Measurements from ENCODE around the gene MAP1B.

The MAP1B gene

DNA sequence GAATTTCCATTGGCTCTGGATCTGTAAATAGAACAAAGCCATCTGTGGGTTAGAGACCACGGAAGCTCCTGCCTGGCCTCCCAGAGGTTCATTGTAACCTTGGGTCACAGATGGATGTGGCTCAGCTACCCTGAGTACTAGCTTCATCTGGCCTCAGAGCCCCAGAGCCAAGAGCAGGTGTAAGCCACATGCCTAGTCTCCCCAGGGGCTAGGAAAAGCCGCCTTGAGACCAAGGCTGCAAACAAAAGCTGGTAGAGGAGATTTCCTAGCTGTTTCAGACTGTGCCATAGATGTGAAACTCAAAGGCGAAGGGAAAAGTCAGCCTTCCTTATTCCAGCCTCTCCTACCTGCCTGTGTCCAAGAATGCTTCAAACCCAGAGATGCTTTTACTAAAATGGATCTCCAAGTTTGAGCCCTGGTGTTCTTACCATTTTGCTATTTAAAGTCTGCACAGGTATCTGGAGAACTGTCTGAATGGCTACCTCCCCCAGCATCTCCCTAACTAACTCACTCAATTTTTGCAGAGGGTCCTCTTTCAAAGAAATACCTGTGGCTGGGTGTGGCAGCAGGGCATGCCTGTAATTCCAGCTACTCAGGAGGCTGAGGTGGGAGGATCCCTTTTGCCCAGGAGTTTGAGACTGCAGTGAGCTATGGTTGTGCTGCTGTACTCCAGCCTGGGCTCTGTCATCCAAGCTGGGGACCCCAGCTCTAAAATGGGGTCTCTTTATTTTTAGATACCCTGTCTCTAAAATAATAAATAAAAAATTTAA, 42.3 kb upstream of the MAP1B start:
- H3K27ac ChIP-seq (ENCODE audit: low read length): no peak overlapping the region

DNA sequence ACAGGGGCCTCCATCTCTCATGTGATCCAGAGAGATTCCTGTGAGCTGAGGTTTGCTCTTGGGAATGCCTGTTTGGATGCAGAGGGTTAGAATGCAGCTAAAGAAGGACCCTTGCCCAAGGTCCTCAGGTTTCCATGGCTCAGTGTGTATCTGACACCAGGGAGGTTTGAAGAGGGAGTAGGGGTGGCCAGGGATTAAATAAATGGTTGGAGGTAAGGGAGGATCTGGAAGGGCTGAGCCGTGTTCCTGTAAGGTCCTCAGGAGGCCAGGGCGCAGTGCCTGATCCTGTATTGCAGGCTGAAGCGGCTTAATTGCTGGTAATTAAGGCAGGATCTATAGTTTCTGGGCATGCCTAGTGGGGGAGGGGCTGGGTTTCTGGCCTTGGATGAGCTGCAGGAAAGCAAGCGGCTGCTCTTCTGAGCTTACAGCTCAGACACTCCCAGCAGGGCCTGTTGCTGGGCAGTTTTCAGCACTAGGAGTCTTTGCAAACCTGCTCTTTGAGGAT, 41.5 kb upstream of the MAP1B start:
- no peaks in the 10 kb centered on the region for H3K9me3 ChIP-seq (ENCODE audit: insufficient read depth, low read length, severe bottlenecking)
- no peaks in the 10 kb centered on the region; the same call in 1 of the 2 replicates for H4K20me1 ChIP-seq (ENCODE audit: insufficient read depth, low read length)
- H3K36me3 ChIP-seq (ENCODE audit: insufficient read depth, low read length): no peaks in the 10 kb centered on the region
- no peak overlapping the region for H3K4me3 ChIP-seq (ENCODE audit: low read depth in 1 of 2, low read length in 2 of 2)
- H2AFZ ChIP-seq (ENCODE audit: low read depth, low read length): no peak overlapping the region
- no peaks in the 10 kb centered on the region for H3K4me1 ChIP-seq (ENCODE audit: insufficient read depth, low read length)
- no peak for ATAC-seq (ENCODE audit: insufficient read depth, low read depth)
- TF ChIP-seq EZH2 (IDR thresholded peaks at IDR 0.05; ENCODE audit: borderline replicate concordance, low read depth, low read length, severe bottlenecking): no peak
- TF ChIP-seq, protein P1, sequence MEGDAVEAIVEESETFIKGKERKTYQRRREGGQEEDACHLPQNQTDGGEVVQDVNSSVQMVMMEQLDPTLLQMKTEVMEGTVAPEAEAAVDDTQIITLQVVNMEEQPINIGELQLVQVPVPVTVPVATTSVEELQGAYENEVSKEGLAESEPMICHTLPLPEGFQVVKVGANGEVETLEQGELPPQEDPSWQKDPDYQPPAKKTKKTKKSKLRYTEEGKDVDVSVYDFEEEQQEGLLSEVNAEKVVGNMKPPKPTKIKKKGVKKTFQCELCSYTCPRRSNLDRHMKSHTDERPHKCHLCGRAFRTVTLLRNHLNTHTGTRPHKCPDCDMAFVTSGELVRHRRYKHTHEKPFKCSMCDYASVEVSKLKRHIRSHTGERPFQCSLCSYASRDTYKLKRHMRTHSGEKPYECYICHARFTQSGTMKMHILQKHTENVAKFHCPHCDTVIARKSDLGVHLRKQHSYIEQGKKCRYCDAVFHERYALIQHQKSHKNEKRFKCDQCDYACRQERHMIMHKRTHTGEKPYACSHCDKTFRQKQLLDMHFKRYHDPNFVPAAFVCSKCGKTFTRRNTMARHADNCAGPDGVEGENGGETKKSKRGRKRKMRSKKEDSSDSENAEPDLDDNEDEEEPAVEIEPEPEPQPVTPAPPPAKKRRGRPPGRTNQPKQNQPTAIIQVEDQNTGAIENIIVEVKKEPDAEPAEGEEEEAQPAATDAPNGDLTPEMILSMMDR (IDR thresholded peaks at IDR 0.05; ENCODE audit: borderline replicate concordance, extremely low read depth, low read length, poor library complexity, severe bottlenecking): no peak
- H3K9ac ChIP-seq (ENCODE audit: low read depth, low read length): no peak overlapping the region
- no peak for DNase-seq
- H3K4me2 ChIP-seq (ENCODE audit: insufficient read depth, low read length): no peak overlapping the region
- no peak overlapping the region for H3K27ac ChIP-seq (ENCODE audit: low read length)
- H3K27me3 ChIP-seq (ENCODE audit: insufficient read depth, low read length, poor library complexity): no peaks in the 10 kb centered on the region
- no peaks in the 10 kb centered on the region for H3K79me2 ChIP-seq (ENCODE audit: insufficient read depth, low read length)

More for the DNA sequence above, 42.3 kb upstream of the MAP1B start:
- H3K4me1 ChIP-seq (ENCODE audit: insufficient read depth, low read length): no peaks in the 10 kb centered on the region
- H3K79me2 ChIP-seq (ENCODE audit: insufficient read depth, low read length): no peaks in the 10 kb centered on the region
- no peaks in the 10 kb centered on the region for H3K27me3 ChIP-seq (ENCODE audit: insufficient read depth, low read length, poor library complexity)
- H3K9me3 ChIP-seq (ENCODE audit: insufficient read depth, low read length, severe bottlenecking): no peaks in the 10 kb centered on the region
- no peaks in the 10 kb centered on the region for H3K36me3 ChIP-seq (ENCODE audit: insufficient read depth, low read length)
- TF ChIP-seq EZH2 (IDR thresholded peaks at IDR 0.05; ENCODE audit: borderline replicate concordance, low read depth, low read length, severe bottlenecking): no peak
- TF ChIP-seq, protein P1 (IDR thresholded peaks at IDR 0.05; ENCODE audit: borderline replicate concordance, extremely low read depth, low read length, poor library complexity, severe bottlenecking): no peak
- no peak overlapping the region for H3K4me2 ChIP-seq (ENCODE audit: insufficient read depth, low read length)
- no peak overlapping the region for H3K4me3 ChIP-seq (ENCODE audit: low read depth in 1 of 2, low read length in 2 of 2)
- DNase-seq: no peak
- H4K20me1 ChIP-seq (ENCODE audit: insufficient read depth, low read length): no peaks in the 10 kb centered on the region; the same call in 1 of the 2 replicates
- H3K9ac ChIP-seq (ENCODE audit: low read depth, low read length): no peak overlapping the region
- no peak overlapping the region for H2AFZ ChIP-seq (ENCODE audit: low read depth, low read length)
- no peak for ATAC-seq (ENCODE audit: insufficient read depth, low read depth)

DNA sequence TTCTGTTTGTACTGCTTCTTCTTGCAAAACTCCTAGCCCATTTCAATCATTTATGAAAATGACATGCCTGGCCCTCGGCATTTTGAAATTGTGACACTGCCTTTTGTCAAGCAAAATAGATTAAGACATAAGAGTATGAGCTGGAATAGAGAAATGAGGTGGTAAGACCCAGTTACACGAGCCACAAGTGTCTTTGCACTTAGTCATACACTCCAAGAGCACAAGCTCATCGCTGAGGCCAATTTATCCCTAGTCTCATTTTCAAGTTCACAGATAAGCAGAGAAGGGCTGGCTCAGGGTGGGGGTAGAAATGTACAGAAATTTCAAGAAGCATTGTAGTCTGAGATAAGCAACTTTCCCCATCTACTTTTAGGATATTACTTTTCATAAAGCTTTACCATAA, 40.6 kb upstream of the MAP1B start:
- Histone ChIP-seq H3K4me2 (ENCODE audit: insufficient read depth, low read length) (no peak overlapping the region), H2AFZ (ENCODE audit: low read depth, low read length) (no peak overlapping the region), H3K79me2 (ENCODE audit: insufficient read depth, low read length) (no peaks in the 10 kb centered on the region), H3K4me1 (ENCODE audit: insufficient read depth, low read length) (no peaks in the 10 kb centered on the region), H3K9ac (ENCODE audit: low read depth, low read length) (no peak overlapping the region), H3K27ac (ENCODE audit: low read length) (no peak overlapping the region), H4K20me1 (ENCODE audit: insufficient read depth, low read length) (no peaks in the 10 kb centered on the region; the same call in 1 of the 2 replicates), H3K9me3 (ENCODE audit: insufficient read depth, low read length, severe bottlenecking) (no peaks in the 10 kb centered on the region), H3K4me3 (ENCODE audit: low read depth in 1 of 2, low read length in 2 of 2) (no peak overlapping the region), H3K27me3 (ENCODE audit: insufficient read depth, low read length, poor library complexity) (no peaks in the 10 kb centered on the region), H3K36me3 (ENCODE audit: insufficient read depth, low read length) (no peaks in the 10 kb centered on the region)
- TF ChIP-seq, protein P1 (IDR thresholded peaks at IDR 0.05; ENCODE audit: borderline replicate concordance, extremely low read depth, low read length, poor library complexity, severe bottlenecking): no peak
- no peak for TF ChIP-seq EZH2 (IDR thresholded peaks at IDR 0.05; ENCODE audit: borderline replicate concordance, low read depth, low read length, severe bottlenecking)
- DNase-seq: no peak
- ATAC-seq (ENCODE audit: insufficient read depth, low read depth): no peak
